ENCODE data around the gene PAQR7.

PAQR7 gene

GRCh38 chr1:25873120-25873519 is 2.4 kb downstream of the PAQR7 start:
- no peak for DNase-seq (ENCODE audit: low read depth)

DNA sequence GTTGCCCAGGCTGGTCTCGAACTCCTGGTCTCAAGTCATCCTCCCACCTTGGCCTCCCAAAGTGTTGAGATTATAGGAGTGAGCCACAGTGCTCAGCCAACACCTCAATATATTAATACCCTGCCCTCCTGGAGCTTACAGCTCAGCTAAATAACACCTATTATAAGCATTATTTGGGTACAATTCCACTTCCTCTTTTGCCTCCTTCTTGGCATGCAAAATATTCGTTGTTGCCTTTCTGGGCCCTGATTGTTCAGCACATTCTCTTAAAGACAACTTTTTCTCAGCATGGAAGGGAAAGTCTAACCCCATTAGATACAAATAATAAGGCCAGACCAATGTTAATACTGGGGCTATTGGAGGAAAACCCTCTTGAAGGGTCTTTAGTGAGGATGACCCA is 2.8 kb downstream of the PAQR7 start:
- DNase-seq (ENCODE audit: low read depth): no peak

DNA sequence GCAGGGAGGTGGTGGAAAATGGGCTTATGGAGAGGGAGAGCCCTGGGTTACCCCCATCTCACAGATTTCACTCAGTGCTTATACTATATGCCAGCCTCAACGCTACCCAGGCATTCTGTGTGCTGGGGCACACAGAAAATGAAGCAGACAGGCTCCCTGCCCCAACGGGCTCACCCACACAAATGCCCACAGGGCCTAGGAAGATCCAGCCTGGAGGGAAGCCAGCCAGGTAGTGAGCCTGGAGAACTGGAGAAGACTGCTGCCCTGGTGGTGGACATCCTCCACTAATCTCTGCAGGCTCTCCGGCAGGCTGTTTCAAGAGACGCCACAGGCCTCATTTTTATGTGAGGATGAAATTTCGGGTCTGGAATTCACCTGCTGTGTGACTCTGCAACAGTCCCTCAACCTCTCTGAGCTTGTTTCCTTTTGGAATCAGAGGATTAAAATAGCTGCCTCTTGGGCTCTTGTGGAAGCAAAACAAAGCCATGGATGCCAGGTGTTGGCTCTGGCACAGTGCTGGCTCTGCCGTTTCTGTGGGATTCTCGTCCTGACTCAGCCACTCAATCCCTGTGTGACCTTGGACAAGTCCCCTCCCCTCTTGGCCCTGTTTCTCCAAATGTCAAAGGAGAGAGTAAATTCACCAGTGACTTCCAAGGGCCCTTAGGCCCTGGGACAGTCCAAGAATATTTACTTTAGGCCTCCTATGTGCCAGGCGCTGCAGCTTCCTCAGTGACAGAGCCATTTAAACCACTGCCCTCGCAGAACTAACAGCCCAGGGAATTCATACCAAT is 3.6 kb downstream of the PAQR7 start:
- no peak for DNase-seq (ENCODE audit: low read depth)

- no peak for DNase-seq (ENCODE audit: low read depth)
Measured at GRCh38 chr1:25871086-25871703, 4.3 kb downstream of the PAQR7 start.

- DNase-seq (ENCODE audit: low read depth): no peak
Measured at GRCh38 chr1:25870614-25871013, 4.9 kb downstream of the PAQR7 start.

DNA sequence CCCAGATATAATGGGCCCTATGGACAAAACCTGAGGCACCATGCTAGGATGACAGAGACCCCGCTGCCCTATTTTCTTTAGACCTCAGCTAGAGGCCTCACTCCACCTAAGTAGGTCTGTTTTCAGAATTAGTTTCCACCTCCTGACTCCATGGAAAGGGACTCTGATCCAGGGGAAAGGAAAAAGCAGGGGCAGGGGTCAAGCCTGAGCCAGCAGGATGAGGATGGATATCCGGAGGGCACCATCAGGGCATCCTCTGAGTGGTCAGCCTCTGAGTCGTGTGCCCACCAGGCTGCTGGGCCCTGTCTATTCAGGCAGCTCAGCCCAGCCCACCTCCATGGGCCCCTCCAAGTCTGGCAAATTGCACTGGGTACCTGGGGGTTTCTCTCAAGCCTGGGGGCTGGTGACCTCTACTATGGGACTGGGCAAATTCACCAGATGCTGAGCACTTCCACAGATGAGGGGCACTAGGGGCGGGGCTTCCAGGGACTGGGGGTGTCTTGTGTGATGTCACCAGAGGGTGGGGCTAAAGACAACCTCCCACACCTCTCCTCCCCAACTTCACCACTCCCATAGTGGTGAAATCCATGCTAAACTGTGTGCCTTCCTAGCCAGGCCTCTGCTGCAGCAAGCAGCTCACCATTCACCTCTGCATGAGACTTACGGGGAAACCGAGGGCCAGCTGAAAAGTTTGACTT is 5.5 kb downstream of the PAQR7 start:
- no peak for DNase-seq (ENCODE audit: low read depth)

DNA sequence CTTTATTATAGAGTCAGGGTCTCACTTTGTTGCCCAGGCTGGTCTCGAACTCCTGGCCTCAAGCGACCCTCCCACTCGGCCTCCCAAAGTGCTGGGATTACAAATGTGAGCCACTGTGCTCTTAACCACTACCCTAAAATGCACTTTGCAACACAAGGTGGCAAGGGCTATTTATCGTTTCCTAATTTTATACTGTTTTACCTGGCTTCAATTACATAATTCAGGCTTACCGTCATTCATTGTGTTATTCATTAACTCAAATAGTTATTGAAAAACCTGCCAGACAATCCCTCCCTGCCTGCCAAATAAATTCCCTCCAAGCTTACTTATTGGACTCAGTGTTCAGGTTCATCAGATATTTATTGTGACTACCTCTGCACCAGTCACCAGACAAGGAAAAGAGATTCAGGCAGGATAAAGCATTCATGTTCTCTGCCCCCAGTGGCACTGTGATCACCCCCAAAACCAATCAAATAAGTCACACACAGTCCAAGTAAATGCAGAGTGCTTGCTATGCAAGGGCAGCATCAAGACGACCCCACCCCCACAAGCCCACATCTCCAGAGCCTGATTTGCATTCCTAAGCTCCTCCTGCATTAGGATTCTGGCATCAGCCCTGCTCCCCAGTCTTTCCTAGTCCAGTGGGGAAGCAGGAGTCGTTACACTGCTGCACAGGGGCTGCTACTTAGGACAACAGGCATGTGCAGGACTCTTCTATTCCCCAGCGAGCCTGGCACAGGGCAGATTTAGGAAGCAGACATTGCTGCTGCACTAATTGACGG is 8.1 kb downstream of the PAQR7 start:
- DNase-seq (ENCODE audit: low read depth): no peak

DNA sequence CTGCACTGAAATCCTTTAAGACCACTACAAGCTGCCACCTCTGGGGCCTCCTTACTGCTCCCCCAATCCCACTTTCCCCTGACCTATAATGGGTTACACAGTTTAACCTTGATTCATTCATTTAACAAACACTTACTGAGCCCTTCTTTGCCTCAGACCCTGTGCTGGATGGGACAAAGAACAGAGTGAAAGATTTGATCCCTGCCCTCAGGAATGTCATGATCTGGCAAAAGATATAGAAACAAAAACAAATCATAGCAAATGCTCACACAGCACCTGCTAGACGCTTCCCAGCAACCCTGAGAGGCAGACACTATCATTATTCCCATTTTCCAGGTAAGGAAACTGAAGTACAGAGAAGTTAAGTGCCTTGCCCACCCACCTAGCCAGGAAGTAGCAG is 9.2 kb downstream of the PAQR7 start:
- DNase-seq (ENCODE audit: low read depth): no peak

DNA sequence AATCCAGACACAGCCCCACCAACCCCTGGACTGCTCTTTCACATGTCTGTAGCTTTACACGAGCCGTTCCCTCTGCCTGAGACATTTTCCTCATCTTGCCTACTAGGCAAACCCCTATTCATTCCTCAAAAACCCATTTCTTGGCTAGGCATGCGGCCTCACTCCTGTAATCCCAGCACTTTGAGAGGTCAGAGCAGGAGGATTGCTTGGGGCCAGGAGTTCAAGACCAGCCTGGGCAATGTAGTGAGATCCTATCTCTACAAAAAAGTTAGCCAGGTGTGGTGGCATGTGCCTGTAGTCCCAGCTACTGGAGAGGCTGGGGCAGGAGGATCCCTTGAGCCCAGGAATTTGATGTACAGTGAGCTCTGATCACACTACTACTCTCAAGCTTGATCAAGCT is 11.1 kb downstream of the PAQR7 start:
- no peak for DNase-seq (ENCODE audit: low read depth)

DNA sequence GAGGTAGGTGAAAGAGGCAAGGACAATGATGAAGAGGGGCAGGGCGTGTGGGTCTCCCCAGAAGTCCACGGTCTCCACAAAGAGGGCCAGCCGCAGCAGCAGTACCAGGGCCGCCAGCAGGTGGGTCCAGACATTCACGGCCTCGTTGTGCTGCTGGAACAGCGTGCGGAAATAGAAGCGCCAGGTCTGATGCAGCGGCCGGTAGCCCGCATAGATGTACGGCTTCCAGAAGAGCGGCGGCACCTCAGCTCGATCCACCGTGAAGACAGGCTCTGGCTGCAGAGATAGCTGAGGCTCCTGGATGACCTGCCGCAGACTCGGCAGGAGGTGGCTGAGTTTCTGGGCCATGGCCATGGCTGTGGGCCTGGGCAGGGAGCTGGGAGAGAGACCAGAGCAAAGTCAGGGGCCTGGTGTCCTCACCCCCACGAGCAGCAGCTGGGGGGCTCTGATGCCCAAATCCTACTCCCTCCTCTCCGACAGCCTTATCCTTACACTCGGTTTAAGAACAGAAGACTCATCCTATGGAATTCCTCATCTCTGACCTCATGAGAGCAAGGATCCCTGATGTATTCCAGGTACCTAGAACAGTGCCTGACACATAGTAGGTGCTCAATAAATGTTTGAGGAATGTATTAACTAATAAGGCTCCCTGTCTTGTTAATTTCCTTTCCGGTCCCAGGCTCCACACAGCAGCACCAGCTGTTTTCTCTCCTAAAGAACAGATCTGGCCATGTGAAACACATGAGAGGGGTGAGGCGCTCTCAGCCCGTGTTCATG is 11.8 kb downstream of the PAQR7 start:
- no peak for DNase-seq (ENCODE audit: low read depth)

- no peak for DNase-seq (ENCODE audit: low read depth)
Measured at GRCh38 chr1:25862785-25863485, 12.6 kb downstream of the PAQR7 start.

- no peak for DNase-seq (ENCODE audit: low read depth)
Measured at GRCh38 chr1:25861316-25862286, 13.9 kb downstream of the PAQR7 start.

DNA sequence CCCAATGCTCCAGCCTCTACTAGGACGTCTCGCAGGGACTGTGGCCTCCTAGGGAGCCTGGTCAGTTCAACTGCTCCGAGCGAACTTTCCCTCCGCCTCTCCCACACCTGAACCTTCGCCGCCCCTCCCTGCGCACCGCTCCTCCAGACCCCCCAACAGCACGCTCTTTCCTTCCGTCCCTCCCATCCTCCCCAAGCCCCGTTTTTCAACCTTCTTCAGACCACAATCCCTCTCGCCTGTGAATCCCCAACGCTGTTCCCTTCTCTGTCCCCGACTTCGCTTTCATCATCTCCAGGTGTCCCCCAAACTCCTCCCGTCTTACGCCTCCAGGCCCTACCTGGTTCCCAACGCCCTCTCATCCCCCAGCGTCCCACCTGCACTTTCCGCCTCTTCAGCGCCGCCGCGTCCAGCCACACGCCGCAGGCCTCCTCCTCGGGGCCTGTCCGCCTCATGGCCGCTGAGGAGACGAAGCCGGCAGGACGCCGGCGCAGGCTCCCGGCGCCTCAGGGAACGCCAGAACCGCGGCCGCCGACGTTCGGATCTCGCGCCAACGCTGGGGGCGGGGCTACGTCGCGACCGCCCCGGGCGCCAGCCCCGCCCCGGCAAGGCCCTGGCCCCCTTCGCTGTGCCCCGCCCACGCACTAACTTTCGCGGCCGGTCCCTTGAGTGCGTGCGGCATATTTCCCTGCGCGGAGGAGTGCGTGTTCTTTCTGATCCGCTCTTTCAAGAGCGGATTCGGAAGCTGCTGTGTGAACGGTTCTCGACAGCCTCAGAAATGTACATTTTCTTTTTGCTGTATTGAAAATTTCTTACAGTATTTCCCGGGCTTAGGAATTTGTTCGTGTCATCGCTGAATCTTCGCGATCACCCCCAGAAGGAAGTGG is 16.4 kb downstream of the PAQR7 start, which contains the start of gene AUNIP:
TSS of gene AUNIP (minus strand) at position 552 of the 884 bp plus-strand sequence. CDS start at position 452, 100 bp downstream.
- peak; percentile 92 for DNase-seq (ENCODE audit: low read depth)

GRCh38 chr1:25858494-25858893 is 17.0 kb downstream of the PAQR7 start:
- DNase-seq (ENCODE audit: low read depth): no peak

DNA sequence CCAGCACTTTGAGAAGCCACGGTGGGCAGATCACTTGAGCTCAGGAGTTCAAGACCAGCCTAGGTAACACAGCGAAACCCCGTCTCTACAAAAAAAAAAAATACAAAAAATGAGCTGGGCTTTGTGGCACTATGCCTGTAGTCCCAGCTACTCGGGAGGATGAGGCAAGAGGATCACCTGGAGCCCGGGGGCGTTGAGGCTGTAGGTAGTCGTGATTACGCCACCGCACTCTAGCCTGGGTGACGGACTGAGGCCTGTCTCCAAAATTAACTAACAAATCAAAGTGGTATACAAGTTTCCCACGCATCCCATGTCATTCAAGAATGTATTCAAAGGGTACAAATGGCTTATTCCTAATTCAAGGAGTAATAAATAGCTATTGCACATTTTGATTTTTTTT is 18.7 kb downstream of the PAQR7 start:
- DNase-seq (ENCODE audit: low read depth): no peak

- no peak for DNase-seq (ENCODE audit: low read depth)
Measured at GRCh38 chr1:25854554-25854953, 21.0 kb downstream of the PAQR7 start.

GRCh38 chr1:25848531-25848930 is 27.0 kb downstream of the PAQR7 start:
- no peak for DNase-seq (ENCODE audit: low read depth)

DNA sequence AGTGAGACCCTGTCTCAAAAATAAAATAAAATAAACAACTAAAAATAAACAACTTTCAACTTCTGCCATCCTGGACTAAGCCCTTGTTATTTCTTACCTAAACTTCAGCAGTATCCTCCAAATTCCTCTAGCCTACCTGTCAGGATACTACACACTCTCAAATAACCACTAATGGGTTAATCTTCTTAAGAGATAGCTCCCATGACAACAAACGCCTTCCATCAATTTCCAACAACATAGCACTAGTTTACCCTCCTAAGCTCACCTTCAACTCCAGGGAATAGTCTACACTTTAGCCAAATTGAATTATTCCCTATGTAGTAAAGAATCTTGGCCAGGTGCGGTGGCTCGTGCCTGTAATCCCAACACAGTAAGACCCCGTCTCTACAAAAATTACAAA is 27.6 kb downstream of the PAQR7 start:
- no peak for DNase-seq (ENCODE audit: low read depth)

DNA sequence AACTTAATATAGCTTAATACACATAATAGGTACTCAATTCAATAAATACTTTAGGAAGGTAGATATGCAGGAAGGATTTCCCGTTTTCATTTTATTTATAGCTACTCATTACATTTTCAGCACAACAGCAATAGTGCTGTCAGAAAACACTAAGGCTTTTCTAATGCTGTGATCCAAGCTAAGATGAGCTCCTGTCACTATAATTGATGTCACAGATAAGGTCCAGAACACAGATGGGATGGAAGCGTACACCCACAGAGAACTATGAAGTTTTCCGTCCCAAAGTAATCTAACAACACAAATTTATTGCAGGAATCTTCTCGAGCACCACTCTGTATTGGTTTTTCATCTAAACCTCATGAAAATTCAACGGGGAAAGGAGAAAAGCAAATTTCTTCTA is 29.8 kb downstream of the PAQR7 start:
- no peak for DNase-seq (ENCODE audit: low read depth)

Data from stimulated activated CD4-positive, alpha-beta T cell treated with anti-CD3 and anti-CD28 coated beads, Interleukin-2, amount 100 ng/mL, for 4 hours (primary cell).